ENCODE measurements around the gene TXLNG.

DNA sequence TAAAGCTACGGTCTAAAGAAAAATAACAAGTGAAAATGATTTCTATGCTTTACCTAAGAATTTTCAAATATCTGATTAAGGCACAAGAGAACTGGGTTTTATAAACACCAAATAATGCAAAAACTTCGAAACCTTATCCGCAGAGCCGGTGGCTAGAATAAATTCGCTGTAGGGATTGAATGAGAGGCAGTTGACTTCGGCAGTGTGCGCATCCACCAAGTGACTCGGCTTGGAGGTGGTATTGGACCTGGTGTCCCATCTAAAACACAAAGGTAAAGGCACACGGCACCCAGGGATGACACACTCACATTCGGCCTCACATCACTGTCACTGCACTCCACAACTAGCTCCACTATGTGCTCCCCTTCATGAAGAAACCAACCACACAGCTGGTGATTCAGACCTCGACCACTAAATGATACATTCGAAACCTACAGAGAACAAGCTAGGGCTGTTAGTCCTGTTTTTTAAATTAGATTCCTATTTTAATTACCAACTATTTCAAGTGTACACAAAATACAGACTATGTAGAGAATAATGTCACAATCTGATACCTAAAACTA is 66.4 kb downstream of the TXLNG start:
- TF ChIP-seq, protein P1, sequence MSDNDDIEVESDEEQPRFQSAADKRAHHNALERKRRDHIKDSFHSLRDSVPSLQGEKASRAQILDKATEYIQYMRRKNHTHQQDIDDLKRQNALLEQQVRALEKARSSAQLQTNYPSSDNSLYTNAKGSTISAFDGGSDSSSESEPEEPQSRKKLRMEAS (IDR thresholded peaks at IDR 0.05; ENCODE audit: insufficient read depth, insufficient read length) = no peak
- TF ChIP-seq, protein P2, sequence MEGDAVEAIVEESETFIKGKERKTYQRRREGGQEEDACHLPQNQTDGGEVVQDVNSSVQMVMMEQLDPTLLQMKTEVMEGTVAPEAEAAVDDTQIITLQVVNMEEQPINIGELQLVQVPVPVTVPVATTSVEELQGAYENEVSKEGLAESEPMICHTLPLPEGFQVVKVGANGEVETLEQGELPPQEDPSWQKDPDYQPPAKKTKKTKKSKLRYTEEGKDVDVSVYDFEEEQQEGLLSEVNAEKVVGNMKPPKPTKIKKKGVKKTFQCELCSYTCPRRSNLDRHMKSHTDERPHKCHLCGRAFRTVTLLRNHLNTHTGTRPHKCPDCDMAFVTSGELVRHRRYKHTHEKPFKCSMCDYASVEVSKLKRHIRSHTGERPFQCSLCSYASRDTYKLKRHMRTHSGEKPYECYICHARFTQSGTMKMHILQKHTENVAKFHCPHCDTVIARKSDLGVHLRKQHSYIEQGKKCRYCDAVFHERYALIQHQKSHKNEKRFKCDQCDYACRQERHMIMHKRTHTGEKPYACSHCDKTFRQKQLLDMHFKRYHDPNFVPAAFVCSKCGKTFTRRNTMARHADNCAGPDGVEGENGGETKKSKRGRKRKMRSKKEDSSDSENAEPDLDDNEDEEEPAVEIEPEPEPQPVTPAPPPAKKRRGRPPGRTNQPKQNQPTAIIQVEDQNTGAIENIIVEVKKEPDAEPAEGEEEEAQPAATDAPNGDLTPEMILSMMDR (IDR thresholded peaks at IDR 0.05; ENCODE audit: extremely low read depth in 1 of 2, insufficient read depth in 1 of 2, low read depth in 1 of 2, low read length in 2 of 2) = no peak
- TF ChIP-seq JUN (IDR thresholded peaks at IDR 0.05; ENCODE audit: borderline replicate concordance, insufficient read depth, insufficient read length, low read depth) (no peak), FOS (IDR thresholded peaks at IDR 0.05; ENCODE audit: borderline replicate concordance, insufficient read depth, low read length) (no peak), POLR2A (IDR thresholded peaks at IDR 0.05; ENCODE audit: low read depth, low read length) (no peak), EZH2 (IDR thresholded peaks at IDR 0.05; ENCODE audit: borderline replicate concordance, low read depth, low read length, severe bottlenecking) (no peak), MYC (IDR thresholded peaks at IDR 0.05; ENCODE audit: low read depth, low read length) (no peak)

Data from endothelial cell of umbilical vein (primary cell).